Subcutaneous preadipocyte (primary cell): ENCODE results near the gene NCAPG. TPM values are rescaled to one million over a fixed set of nuclear protein-coding genes. Genes with fewer than 3 reads are reported as not detected.

ENCODE experiments used
- total RNA-seq: library from RNA; depleted of rRNA; stranded (reverse); fragments of >200 nt; gene quantifications from 2 replicates; pipeline ENCODE4 v1.2.3, GENCODE V29; 2012

The NCAPG gene
- total RNA-seq = 35.6 and 51.6 TPM in 2 replicates

DNA sequence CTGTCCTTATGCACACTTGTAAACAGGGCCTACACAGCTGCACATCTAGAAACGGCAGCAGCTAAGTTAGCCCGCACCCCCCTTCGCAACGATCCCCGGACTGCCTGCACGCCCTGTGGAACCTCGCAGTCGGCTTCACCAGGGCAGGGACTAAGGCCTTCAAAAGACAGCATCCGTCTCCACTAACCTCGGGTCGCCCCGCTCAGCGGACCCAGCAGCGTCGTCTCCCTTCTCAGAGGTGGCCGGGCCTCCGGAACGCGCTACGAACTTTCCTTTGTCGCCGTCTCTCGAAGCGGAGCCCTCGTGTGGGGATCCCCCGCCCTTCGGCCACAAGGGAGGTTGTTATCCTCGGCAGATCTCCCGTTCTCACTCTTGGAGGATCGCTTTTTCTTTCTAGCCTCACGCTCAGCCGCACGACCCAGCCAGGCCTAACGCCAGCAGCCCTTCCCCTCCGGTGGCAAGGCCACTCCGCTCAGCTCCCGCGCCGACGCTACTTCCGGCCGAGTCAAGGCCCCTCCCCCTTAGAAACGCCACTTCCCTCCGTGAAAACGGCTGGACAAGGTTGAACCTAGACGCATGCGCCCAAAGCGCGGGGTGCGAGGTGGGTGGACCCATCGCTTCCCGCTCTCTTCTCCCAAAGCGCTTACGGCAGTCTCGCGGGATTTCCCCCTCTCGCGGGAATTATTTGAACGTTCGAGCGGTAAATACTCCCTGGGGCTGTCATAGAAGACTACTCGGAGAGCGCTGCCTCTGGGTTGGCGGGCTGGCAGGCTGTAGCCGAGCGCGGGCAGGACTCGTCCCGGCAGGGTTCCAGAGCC lies at the start of gene NCAPG, which contains the start of gene DCAF16:
Gene NCAPG (plus strand): TSS at position 720 of the 818 bp plus-strand sequence. CDS start 99 bp downstream, outside the sequence.
Gene DCAF16 (minus strand): TSS at position 498 of the 818 bp plus-strand sequence. CDS start 6,616 bp downstream, outside the sequence.

DNA sequence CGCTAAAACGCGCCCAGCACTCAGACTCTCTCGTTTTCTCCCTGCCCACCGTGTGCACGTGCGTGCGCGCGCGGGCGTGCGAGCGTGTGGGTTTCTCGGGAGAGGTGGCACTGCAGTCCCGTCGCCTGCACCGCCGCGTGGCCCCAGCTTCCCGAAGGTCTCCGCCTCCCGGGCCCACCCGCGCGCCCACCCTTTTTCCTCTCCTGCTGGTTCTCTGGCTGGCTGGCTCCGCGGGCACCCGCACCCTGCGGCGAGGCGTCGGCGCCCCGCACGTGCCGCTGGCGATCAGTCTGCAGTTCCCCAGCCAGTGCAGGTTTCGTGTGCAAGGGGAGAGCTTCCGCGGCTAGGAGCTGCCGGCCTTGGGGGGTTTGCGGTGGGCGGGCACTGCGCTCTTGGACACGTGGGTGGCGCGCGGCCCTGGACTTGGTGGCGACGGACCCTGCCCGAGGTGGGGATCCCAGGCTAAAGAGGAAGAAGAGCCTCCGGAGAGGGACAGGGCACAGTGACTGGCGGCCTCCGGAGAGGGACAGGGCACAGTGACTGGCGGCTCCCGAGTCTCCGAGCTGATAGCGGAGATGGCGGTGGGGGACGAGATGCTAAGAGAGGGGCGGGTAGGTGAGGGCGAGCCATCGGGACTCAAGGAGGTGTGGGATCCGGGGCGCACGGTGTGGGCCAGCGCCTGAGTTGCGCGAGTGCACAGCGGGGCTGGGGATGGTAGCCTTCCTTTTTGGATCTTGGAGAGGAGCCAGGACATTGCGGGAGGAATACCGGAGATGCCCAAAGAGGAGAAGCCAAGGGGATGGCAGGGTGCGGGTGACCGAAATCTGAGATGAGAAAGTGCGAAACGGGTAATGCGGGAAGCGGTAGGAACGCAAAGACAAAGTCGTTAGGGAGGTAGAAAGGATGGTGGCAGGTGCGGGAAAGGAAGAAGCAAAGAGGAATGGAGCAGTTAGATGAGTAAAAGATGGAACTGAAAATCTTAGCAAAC lies 29.2 kb upstream of the NCAPG start, which contains the start of gene FAM184B:
Gene FAM184B (minus strand): TSS at position 322 of the 988 bp plus-strand sequence. CDS start 322 bp downstream, outside the sequence.

Other genes with a start within 250 kb of the NCAPG start
- gene LAP3, start 233.8 kb upstream of the NCAPG start, total RNA-seq = 114 and 124 TPM in 2 replicates
- gene MED28, start 196.3 kb upstream of the NCAPG start, total RNA-seq = 8.1 and 10.9 TPM in 2 replicates
- under 0.01 TPM in 1 of 2 replicates, not detected in the other for gene FAM184B, start 29.4 kb upstream of the NCAPG start, total RNA-seq
- 23.5 and 26.8 TPM in 2 replicates for gene DCAF16, start 222 bp upstream of the NCAPG start, total RNA-seq
- 13.6 and 19.9 TPM in 2 replicates for gene LCORL, start 210.8 kb downstream of the NCAPG start, total RNA-seq